Ramos (cell line): ENCODE data around the gene GPHN.
"Not testable (repeated sequence)": the region's sequence is repeated elsewhere in the genome, so short reads cannot be mapped to it uniquely, and the experiment has no call there.

Experiments
- in situ Hi-C: fragments of 300-500 bp; cut with MboI; formaldehyde crosslinking; loops from one replicate; pipeline ENCODE4 v1.14.3; 2022; ENCODE audit warnings: low sequenced_read_pairs; ENCODE audit not compliant: unreplicated experiment

The GPHN gene

DNA sequence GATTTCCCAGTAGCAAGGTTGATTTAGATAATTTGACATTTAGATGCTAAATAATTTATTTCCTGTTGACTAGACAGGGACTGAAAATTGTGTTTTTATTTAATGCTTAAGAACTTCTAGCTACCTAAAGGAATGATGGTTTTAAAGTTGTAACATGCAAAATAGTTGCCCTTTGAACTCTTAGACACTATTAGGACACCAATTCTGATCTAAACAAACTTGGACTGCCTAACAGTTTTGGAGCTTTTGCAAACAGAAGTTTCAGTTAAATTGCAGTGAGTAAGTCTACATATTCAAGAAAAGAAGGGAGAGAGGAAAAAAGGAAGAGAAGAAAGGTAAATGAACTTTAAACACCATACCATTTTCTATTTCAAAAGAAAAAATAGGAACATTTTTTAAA lies 492.0 kb downstream of the GPHN start:
- in situ Hi-C loops: no loop called here

DNA sequence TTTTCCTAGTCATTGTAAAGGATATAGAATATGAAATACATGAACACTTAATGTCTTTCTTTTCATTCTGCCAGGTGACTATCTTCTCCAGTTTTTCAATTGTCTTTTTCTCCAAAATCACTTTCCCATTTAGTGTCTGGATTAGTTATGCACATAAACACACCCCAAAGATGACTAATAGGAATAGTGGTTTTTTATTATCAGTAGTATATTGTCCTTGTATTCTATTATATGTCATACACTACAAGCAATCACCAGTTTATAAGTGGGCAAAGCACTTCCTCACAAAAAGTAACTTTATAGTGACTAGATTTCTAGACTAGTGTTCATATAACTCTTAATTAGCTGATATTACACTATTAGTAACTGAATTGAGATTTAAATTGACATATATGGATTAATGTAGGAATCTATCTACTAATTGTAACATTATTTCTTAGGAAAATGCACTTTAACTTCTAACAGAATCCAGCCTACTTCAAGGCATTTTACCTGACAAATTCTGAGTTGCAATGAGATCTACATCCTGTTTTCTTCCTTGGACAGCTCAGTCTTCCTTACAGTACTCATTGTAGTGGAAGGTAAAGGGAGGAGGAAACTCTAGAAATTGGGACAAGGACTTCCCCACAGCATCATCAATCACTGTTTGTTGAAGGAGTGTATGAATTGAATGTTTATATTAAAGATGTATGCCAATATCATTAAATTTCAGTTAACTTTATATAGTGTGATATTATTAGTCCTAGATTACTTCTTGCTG lies 495.2 kb downstream of the GPHN start:
- in situ Hi-C loops: no loop called here

GRCh38 chr14:67004521-67004920 lies 496.6 kb downstream of the GPHN start:
- in situ Hi-C loops: no loop called here

- in situ Hi-C loops: no loop called here
These were observed 502.7 kb downstream of the GPHN start for GRCh38 chr14:67010602-67011001.

DNA sequence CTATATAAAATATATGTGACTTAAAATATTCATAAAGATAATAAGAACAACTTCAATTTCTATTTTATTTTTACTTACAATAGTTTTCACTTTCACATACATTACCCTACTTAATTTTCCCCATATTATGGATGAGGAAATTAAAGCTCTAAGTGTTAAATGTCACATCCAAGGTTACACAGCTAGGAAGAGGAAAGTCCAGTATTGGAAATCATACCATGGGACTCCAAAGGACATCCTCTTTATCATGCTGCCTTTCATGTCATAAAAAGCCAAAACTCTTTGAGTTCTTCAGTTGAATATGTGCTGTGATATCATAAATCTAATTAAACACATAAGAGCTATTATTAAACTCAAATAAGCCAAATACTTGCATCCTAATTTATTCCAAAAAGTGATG lies 508.9 kb downstream of the GPHN start:
- in situ Hi-C loops: no loop called here

- in situ Hi-C loops: no loop called here
These were observed 510.8 kb downstream of the GPHN start for GRCh38 chr14:67018720-67019119.

GRCh38 chr14:67019796-67020195 lies 511.8 kb downstream of the GPHN start:
- in situ Hi-C loops: no loop called here

DNA sequence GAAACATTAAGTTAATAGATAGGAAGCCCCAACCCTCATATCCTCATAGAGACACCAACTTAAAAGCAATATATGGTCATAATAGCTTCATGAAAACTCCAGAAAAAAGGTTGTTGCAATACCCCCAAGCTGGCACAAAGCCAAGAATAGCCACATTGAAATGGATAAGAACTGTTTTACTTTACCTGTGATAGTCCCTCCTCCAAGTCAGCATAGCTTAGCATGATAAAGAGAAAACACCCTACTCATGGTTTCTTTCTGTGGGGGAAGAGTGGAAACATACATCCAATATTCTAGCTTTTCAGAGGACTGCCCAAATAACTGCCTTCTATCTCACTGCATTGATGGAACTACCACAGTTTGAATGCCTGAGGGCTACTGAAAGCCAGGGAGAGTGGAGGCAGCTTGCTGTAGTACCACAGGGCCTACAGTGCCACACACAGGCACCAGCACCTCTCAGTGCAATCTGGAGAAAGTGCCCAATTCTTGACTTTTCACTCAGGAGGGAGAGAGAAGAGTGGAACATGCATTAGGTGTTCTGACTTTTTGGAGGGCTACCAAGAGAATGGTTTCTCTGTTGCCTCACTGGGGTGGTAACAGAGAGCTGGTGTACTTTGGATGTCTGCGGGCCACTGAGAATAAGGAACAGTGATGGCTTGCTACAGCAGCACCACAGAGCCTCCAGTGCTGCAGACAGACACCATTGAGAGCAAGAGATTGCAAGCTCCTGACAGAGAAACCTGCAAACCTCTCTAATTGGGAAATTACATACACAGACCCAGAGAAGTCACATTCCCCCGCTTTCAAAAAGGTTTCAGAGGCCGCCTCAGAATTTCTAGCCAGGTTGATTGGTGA lies 524.2 kb downstream of the GPHN start:
- in situ Hi-C loops: no loop called here

DNA sequence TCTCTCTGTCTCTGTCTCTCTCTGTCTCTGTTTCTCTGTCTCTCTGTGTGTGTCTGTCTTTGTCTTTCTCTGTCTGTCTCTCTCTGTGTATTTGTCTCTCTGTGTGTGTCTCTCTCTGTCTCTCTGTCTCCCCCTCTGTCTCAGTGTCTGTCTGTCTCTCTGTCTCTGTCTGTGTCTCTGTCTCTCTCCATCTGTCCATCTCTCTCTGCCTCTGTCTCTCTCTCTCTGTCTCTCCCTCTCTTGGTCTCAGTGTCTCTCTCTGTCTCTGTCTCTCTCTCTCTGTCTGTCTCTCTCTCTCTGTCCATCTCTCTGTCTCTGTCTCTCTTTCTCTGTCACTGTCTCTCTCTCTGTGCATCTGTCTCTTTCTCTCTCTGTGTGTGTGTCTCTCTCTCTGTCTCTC lies 537.5 kb downstream of the GPHN start:
- in situ Hi-C loops: no loop called here

DNA sequence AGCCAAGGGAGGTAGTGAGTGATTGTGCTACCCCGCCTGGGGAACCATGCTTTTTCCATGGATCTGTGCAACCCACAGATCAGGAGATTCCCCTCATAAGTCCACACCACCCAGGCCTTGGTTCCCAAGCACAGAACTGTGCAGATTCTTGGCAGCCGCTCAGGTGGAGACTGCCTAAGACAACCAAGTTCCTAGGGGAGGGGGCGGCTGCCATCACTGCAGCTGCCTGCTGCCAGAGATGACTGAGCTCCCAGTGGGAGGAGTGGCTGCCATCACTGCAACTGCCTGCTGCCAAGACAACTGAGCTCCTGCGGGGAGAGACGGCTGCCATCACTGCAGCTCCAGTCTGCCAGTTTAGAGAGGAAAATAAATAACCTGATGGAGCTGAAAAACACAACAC lies 542.9 kb downstream of the GPHN start:
- in situ Hi-C loops: no loop called here

- in situ Hi-C loops: no loop called here
These were observed 548.7 kb downstream of the GPHN start for GRCh38 chr14:67056684-67057083.

DNA sequence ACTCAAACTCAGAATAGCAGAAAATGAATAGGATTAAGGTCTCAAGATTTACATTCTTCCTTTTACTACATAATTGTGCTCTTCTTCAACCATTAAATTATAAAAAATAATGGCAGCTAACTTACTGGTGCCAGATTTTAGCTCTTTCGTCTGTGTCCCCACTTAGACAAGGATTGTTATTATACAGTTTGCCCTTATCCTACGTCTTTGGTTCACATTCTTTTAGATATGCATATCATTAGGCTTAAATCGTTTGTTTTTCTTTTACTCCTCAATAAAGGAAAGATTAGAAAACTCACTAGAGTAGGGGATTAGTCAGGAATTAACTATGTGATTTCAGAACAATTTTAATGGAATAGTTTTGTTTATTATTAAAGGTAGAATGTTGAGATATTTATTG lies 551.6 kb downstream of the GPHN start:
- in situ Hi-C loops: no loop called here

GRCh38 chr14:67060546-67060945 lies 552.6 kb downstream of the GPHN start:
- in situ Hi-C loops: no loop called here

DNA sequence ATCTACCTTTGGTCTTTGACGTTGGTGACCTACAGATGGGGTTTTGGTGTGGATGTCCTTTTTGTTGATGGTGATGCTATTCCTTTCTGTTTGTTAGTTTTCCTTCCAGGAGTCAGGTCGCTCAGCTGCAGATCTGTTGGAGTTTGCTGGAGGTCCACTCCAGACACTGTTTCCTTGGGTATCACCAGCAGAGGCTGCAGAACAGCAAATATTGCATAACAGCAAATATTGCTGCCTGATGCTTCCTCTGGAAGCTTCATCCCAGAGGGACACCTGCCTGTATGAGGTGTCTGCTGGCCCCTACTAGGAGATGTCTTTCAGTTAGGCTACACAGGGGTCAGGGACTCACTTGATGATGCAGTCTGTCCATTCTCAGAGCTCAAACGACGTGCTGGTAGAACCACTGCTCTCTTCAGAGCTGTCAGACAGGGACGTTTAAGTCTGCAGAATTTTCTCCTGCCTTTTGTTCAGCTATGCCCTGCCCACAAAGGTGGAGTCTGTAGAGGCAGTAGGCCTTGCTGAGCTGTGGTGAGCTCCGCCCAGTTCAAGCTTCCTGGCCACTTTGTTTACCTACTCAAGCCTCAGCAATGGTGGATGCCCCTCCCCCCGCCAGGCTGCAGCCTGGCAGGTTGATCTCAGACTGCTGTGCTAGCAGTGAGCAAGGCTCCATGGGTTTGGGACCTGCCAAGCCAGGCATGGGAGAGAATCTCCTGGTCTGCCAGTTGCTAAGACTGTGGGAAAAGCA lies 559.3 kb downstream of the GPHN start:
- in situ Hi-C loops: not testable (repeated sequence)

GRCh38 chr14:67068251-67068650 lies 560.3 kb downstream of the GPHN start:
- in situ Hi-C loops: no loop called here

GRCh38 chr14:67071506-67071905 lies 563.6 kb downstream of the GPHN start:
- in situ Hi-C loops: no loop called here

DNA sequence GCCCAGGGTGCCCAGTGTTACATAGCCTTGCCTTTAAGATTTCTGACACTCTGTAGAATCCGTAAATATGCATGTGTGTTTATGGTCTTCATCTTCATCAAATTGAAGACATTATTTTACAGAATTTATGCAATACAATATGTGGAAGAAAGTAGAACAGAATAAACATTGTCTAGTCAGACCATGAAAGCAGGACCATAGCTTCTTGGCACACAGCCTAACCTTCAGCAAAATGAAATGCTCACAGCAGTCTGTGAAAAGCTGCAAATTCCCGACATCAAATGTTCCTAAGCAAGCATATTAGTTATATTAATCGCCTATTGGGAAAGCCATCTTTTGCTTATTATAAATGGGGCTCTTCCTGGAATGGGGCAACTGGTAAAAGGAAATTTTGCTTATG lies 570.0 kb downstream of the GPHN start:
- in situ Hi-C loops: no loop called here

- in situ Hi-C loops: no loop called here
These were observed 571.9 kb downstream of the GPHN start for GRCh38 chr14:67079846-67080245.

DNA sequence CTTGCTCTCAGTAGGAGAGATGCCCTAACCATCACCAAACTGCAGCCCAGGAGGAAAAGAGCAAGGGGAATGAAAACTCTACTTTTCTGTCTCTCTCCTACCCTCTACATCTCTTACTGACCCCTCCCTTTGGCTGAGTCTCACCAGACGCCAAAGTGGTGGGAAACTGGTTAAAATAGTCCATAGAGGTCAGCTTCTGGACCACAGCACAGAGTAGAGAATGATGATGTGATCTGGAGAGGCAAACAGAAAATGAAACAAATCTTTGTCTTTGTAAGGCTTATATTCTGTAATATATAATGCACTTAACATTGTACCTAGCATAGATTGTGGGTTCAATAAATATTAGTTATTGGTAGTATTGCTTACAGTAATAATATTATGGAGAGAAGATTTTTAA lies 600.3 kb downstream of the GPHN start:
- in situ Hi-C loops: loop anchor here (25.0 kb wide), 2 partner anchors 496 to 746 kb away; no protein-coding TSS in a partner anchor

DNA sequence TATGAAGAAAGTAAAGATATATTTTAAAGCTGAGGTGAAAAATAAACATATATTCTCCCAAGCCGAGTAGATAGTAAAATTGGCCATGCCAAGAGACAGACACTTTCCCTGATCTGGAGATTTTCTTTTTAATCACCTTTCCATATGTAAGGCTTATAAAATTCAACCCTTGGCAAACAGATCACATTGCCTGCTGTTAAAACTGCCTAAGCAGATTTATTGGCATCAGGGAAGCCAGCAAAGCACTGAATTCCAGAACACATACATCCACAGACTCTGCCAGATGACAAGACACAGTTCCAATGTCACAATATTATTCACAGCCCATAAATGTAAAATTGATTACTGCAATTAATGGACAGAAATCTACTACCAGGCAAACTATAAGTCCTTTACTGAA lies 603.1 kb downstream of the GPHN start:
- in situ Hi-C loops: loop anchor here (25.0 kb wide), 2 partner anchors 499 to 749 kb away; no protein-coding TSS in a partner anchor

- in situ Hi-C loops: loop anchor here (25.0 kb wide), 2 partner anchors 500 to 750 kb away; no protein-coding TSS in a partner anchor
These were observed 604.4 kb downstream of the GPHN start for GRCh38 chr14:67112344-67112743.
